Ectodermal cell (in vitro differentiated cells): ENCODE measurements around the gene CBR1.
"Not testable (repeated sequence)": the region's sequence is repeated elsewhere in the genome, so short reads cannot be mapped to it uniquely, and the experiment has no call there.

Experiments used
- H3K27ac ChIP-seq: 2 replicates; pipeline ENCODE4 v1.7.0; 2013; ENCODE audit warnings: mild to moderate bottlenecking, low read depth, low read length; ENCODE audit not compliant: insufficient read depth, poor library complexity, severe bottlenecking
- H3K27me3 ChIP-seq: 2 replicates; pipeline ENCODE4 v1.7.0; 2013; ENCODE audit warnings: mild to moderate bottlenecking, low read length; ENCODE audit not compliant: insufficient read depth, control insufficient read depth, poor library complexity, severe bottlenecking
- H3K36me3 ChIP-seq: one replicate; pipeline ENCODE4 v1.7.0; 2013; ENCODE audit warnings: low read length; ENCODE audit not compliant: control insufficient read depth, insufficient read depth
- H3K4me1 ChIP-seq: one replicate; pipeline ENCODE4 v1.7.0; 2013; ENCODE audit warnings: low read length; ENCODE audit not compliant: control insufficient read depth, insufficient read depth
- H3K4me3 ChIP-seq: 2 replicates; pipeline ENCODE4 v1.7.0; 2013; ENCODE audit warnings: low read depth, low read length, control low read depth; ENCODE audit not compliant: insufficient read depth
- H3K9me3 ChIP-seq: 2 replicates; pipeline ENCODE4 v1.7.0; 2013; ENCODE audit warnings: mild to moderate bottlenecking, low read length, moderate library complexity; ENCODE audit not compliant: control insufficient read depth
- WGBS, 2 experiments: methylation state at CpG; one replicate each; pipeline ENCODE4 v1.1.7; 2013; ENCODE audit warnings: missing lambda C conversion rate in 2 of 2; 5-methylcytosine and 5-hydroxymethylcytosine counted together

The CBR1 gene

DNA sequence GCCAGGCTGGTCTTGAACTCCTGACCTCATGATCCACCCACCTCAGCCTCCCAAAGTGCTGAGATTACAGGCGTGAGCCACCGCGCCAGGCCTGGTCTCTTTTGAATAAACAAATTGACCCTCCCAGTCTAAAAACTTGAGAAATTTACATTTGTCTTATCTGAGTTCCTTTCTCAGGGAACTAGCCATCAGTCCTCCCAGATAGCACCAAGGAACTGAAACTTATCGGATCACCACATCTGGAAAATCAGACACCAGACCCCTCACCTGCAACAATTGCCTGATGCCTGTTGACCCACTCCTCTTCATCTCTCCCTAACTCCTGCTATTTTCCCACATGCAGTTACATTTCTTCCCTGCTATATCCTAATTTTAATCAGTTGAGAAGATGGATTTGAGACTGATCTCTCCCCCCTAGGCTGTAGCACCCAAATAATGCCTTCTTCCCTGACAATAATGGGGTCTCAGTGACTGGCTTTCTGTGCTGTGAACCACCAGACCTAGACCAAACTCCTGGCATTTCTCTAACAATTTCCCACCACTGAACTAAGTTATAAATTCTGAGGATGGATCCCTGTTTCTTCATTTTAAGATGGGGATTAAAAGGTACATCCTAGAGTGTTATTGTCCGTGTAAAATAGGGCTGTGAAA is 951 bp upstream of the CBR1 start:
- H3K36me3 ChIP-seq, result peaks cover 5% of the 10 kb centered on the region
- no peak overlapping the region for H3K4me3 ChIP-seq
- H3K27me3 ChIP-seq, result no peaks in the 10 kb centered on the region
- no peak overlapping the region for H3K27ac ChIP-seq
- no peaks in the 10 kb centered on the region for H3K4me1 ChIP-seq
- peaks cover 4% of the 10 kb centered on the region for H3K9me3 ChIP-seq
- WGBS, 2 experiments, result 94 to 95% methylated on average over 4 to 5 of the region's 5 CpGs

- H3K27ac ChIP-seq, result no peak overlapping the region
- H3K36me3 ChIP-seq, result peaks cover 5% of the 10 kb centered on the region
- no peaks in the 10 kb centered on the region for H3K4me1 ChIP-seq
- WGBS, 2 experiments, result 87 to 91% methylated on average over 7 of the region's 7 CpGs
- H3K27me3 ChIP-seq, result no peaks in the 10 kb centered on the region
- peaks cover 4% of the 10 kb centered on the region for H3K9me3 ChIP-seq
- H3K4me3 ChIP-seq, result no peak overlapping the region
Measured at GRCh38 chr21:36070999-36071398, 1.2 kb downstream of the CBR1 start.

DNA sequence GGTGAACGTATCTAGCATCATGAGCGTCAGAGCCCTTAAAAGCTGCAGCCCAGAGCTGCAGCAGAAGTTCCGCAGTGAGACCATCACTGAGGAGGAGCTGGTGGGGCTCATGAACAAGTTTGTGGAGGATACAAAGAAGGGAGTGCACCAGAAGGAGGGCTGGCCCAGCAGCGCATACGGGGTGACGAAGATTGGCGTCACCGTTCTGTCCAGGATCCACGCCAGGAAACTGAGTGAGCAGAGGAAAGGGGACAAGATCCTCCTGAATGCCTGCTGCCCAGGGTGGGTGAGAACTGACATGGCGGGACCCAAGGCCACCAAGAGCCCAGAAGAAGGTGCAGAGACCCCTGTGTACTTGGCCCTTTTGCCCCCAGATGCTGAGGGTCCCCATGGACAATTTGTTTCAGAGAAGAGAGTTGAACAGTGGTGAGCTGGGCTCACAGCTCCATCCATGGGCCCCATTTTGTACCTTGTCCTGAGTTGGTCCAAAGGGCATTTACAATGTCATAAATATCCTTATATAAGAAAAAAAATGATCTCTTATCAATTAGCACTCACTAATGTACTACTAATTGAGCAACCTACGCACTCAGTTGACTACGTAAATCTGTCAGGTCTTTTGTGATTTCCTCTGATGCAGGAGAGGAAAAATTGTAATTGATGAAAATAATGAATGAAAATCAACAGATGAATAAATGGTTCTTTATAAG is 2.8 kb downstream of the CBR1 start:
- Histone ChIP-seq H3K4me1 (no peaks in the 10 kb centered on the region), H3K27ac (no peak overlapping the region), H3K9me3 (peaks cover 4% of the 10 kb centered on the region), H3K4me3 (no peak overlapping the region), H3K36me3 (peaks cover 5% of the 10 kb centered on the region), H3K27me3 (no peaks in the 10 kb centered on the region)
- WGBS, 2 experiments, result 96% methylated on average over 12 of the region's 12 CpGs

DNA sequence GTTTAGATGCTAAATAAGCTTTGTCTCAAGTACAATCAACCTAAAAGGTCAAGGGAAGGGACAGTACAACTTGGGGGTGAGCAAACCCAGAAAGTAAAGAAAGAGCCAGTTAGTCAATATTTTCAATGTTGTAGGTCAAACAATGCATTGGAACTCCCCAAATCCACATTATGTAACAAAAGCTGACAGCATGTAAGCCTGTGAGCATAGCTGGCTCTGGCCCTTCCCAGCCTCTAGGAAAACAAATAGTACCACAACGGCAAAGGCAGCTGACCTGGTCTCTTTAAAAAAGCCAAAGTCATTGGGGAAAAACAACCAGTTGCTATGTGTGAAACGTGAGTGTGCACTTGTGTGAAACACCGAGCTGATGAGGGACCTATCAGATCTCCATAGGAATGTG is 3.4 kb downstream of the CBR1 start:
- Histone ChIP-seq H3K4me1 (no peaks in the 10 kb centered on the region), H3K9me3 (peaks cover 4% of the 10 kb centered on the region), H3K27ac (no peak overlapping the region), H3K4me3 (no peak overlapping the region), H3K36me3 (peaks cover 5% of the 10 kb centered on the region), H3K27me3 (no peaks in the 10 kb centered on the region)
- 76 to 83% methylated on average over 3 of the region's 3 CpGs for WGBS, 2 experiments

DNA sequence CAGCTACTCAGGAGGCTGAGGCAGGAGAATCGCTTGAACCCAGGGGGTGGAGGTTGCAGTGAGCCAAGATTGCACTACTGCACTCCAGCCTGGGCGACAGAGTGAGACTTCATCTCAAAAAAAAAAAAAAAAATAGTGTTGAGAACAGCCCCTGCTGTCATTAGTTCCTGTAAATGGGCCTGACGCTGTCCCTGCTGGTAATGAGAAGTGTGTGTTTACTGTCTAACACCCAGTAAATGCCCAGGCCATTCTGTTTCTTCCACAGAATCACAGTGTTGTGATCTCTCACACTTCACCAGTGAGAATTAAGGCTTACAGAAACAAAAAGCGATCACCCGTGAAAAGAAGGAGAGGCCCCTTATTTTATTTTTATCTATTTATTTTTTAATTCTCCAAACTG is 4.1 kb downstream of the CBR1 start:
- H3K27me3 ChIP-seq, H3K27ac ChIP-seq, H3K9me3 ChIP-seq, H3K4me1 ChIP-seq, H3K36me3 ChIP-seq, H3K4me3 ChIP-seq: not testable (repeated sequence)
- WGBS, 2 experiments, result 87 to 94% methylated on average over 3 to 5 of the region's 5 CpGs

DNA sequence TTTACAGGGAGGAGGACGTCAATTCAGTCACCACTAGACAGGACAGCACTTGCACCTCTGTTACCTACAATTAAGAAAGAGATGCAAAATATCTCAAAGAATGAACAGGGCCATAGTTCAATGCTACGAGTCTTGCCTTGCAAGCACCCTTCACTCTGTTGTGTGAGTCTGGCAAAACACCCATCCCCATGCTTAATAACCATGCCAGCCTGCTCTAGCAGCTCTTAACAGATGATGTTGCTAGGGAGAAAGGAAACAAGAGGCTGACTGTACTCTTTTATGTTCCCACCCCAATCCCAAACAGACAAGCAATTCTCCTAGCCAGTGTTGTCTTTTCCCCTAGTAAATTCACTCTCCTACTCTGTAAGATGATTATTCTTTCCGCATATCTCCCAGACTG is 5.3 kb downstream of the CBR1 start:
- Histone ChIP-seq H3K4me3 (no peak overlapping the region), H3K27me3 (no peaks in the 10 kb centered on the region), H3K9me3 (no peaks in the 10 kb centered on the region), H3K36me3 (peaks cover 5% of the 10 kb centered on the region), H3K4me1 (no peaks in the 10 kb centered on the region), H3K27ac (no peak overlapping the region)
- 85 to 86% methylated on average over 3 of the region's 3 CpGs for WGBS, 2 experiments

DNA sequence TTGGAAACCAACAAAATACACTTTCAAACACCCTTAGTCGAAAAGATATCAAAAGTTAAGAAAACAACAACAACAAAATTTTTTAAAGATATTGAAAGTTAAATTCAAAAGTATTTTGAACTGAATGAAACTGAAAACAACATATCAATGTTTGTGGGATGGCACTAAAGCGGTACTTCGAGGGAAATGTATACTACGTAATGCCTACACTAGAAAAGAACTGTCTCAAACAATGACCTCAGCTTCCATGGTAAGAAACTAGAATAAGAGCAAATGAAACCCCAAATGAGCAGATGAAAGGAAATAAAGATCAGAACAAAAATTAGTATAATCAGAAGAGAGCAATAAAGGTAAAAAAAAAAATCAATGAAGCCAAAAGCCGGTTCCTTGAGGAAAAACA is 6.1 kb downstream of the CBR1 start:
- Histone ChIP-seq H3K9me3 (no peaks in the 10 kb centered on the region), H3K4me1 (no peaks in the 10 kb centered on the region), H3K4me3 (no peak overlapping the region), H3K27ac (no peak overlapping the region), H3K36me3 (peaks cover 5% of the 10 kb centered on the region), H3K27me3 (no peaks in the 10 kb centered on the region)
- 86 to 96% methylated on average over 4 of the region's 5 CpGs for WGBS, 2 experiments

- Histone ChIP-seq H3K9me3 (no peaks in the 10 kb centered on the region), H3K4me3 (no peak overlapping the region), H3K27me3 (no peaks in the 10 kb centered on the region), H3K36me3 (peaks cover 1% of the 10 kb centered on the region), H3K4me1 (no peaks in the 10 kb centered on the region), H3K27ac (no peak overlapping the region)
- WGBS, 2 experiments, result 92 to 94% methylated on average over 6 to 7 of the region's 7 CpGs
Measured at GRCh38 chr21:36076878-36077655, 7.2 kb downstream of the CBR1 start.

GRCh38 chr21:36077758-36078157 is 7.9 kb downstream of the CBR1 start:
- no peak overlapping the region for H3K27ac ChIP-seq
- WGBS, 2 experiments, result 87 to 90% methylated on average over 9 of the region's 9 CpGs

GRCh38 chr21:36079010-36079649 is 9.3 kb downstream of the CBR1 start:
- Histone ChIP-seq H3K27ac (no peak overlapping the region), H3K9me3 (no peaks in the 10 kb centered on the region), H3K27me3 (no peaks in the 10 kb centered on the region), H3K36me3 (no peaks in the 10 kb centered on the region), H3K4me3 (no peak overlapping the region), H3K4me1 (no peaks in the 10 kb centered on the region)
- WGBS, 2 experiments, result 91 to 92% methylated on average over 14 of the region's 14 CpGs

More at GRCh38 chr21:36077758-36078157, 7.9 kb downstream of the CBR1 start:
- no peak overlapping the region for H3K4me3 ChIP-seq
- no peaks in the 10 kb centered on the region for H3K9me3 ChIP-seq
- H3K4me1 ChIP-seq, result no peaks in the 10 kb centered on the region
- H3K36me3 ChIP-seq, result no peaks in the 10 kb centered on the region
- H3K27me3 ChIP-seq, result no peaks in the 10 kb centered on the region
